ENCODE measurements around the gene SLC43A2.

DNA sequence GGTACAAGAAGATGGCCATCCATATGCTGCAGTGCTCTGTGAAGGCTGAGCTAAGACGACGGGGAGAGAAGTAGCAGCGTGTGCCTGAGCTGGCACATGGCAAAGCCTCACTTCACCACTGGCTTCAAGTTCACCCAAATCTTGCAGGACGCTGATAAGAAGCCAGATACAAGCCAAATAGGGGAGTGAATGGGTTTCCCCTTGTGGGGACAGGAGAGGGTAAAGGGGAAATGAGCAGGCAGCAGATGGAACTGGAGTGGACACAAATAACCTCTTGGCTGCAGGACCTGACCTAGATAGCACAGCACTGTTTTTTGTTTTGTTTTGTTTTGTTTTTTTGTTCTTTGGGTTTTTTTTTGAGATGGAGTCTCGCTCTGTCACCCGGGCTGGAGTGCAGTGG lies 45.1 kb downstream of the SLC43A2 start:
- TF ChIP-seq CTCF (IDR thresholded peaks at IDR 0.05) (no peak), POLR2A (IDR thresholded peaks at IDR 0.05) (no peak), EP300 (IDR thresholded peaks at IDR 0.05) (no peak), POLR2AphosphoS5 (IDR thresholded peaks at IDR 0.05) (no peak)

Measured in upper lobe of left lung (tissue), 4 donors.